Measurements from ENCODE around the gene NLRP8. TPM values are rescaled to one million over a fixed set of nuclear protein-coding genes. Genes with fewer than 3 reads are reported as not detected.

NLRP8 gene
- total RNA-seq, 2 donors from 2014 or later = not detected

DNA sequence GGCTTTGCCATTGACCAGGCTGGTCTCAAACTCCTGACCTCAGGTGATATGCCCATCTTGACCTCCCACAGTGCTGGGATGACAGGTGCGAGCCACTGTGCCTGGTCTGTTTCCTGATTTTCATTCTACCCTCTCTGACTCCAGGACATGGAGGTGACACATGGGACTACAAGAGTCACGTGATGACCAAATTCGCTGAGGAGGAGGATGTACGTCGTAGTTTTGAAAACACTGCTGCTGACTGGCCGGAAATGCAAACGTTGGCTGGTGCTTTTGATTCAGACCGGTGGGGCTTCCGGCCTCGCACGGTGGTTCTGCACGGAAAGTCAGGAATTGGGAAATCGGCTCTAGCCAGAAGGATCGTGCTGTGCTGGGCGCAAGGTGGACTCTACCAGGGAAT lies 79.1 kb downstream of the NLRP8 start:
- no peaks in the 10 kb centered on the region for H3K27me3 ChIP-seq
- no peak for TF ChIP-seq CTCF (IDR thresholded peaks at IDR 0.05)
- no peak for DNase-seq (ENCODE audit: low spot score)
- no peaks in the 10 kb centered on the region for H3K9me3 ChIP-seq
- H3K4me1 ChIP-seq = no peaks in the 10 kb centered on the region
- no peak overlapping the region for H3K27ac ChIP-seq
- H3K36me3 ChIP-seq = no peaks in the 10 kb centered on the region
- no peak overlapping the region for H3K4me3 ChIP-seq

Other genes with a start within 250 kb of the NLRP8 start
- not detected for gene NLRP9, start 209.4 kb upstream of the NLRP8 start, total RNA-seq
- not detected for gene RFPL4A, start 188.7 kb upstream of the NLRP8 start, total RNA-seq
- gene RFPL4AL1, start 178.7 kb upstream of the NLRP8 start, total RNA-seq = not detected
- not detected for gene NLRP11, start 115.8 kb upstream of the NLRP8 start, total RNA-seq
- not detected for gene NLRP4, start 111.3 kb upstream of the NLRP8 start, total RNA-seq
- not detected for gene NLRP13, start 15.5 kb upstream of the NLRP8 start, total RNA-seq
- gene NLRP5, start 38.9 kb downstream of the NLRP8 start, total RNA-seq = not detected
- 10 to 100 TPM in 1 of 2 donors, 1 to 10 TPM in 1; 6.0 to 11.8 TPM for gene ZNF787, start 173.5 kb downstream of the NLRP8 start, total RNA-seq
- 10 to 100 TPM; 26.1 to 30.9 TPM for gene ZNF444, start 193.5 kb downstream of the NLRP8 start, total RNA-seq
- not detected for gene GALP, start 228.2 kb downstream of the NLRP8 start, total RNA-seq
- gene ZSCAN5B, start 250.0 kb downstream of the NLRP8 start, total RNA-seq = not detected

Measured in right atrium auricular region (tissue), 2 donors.